ENCODE results near the gene SURF4. TPM values are rescaled to one million over a fixed set of nuclear protein-coding genes. Genes with fewer than 3 reads are reported as not detected.

The SURF4 gene
- total and polyA plus RNA-seq, 2 of the 13 experiments (the other 11 are each of a cell fraction or from before 2014, with no cell fraction given) = 220 to 265 TPM

DNA sequence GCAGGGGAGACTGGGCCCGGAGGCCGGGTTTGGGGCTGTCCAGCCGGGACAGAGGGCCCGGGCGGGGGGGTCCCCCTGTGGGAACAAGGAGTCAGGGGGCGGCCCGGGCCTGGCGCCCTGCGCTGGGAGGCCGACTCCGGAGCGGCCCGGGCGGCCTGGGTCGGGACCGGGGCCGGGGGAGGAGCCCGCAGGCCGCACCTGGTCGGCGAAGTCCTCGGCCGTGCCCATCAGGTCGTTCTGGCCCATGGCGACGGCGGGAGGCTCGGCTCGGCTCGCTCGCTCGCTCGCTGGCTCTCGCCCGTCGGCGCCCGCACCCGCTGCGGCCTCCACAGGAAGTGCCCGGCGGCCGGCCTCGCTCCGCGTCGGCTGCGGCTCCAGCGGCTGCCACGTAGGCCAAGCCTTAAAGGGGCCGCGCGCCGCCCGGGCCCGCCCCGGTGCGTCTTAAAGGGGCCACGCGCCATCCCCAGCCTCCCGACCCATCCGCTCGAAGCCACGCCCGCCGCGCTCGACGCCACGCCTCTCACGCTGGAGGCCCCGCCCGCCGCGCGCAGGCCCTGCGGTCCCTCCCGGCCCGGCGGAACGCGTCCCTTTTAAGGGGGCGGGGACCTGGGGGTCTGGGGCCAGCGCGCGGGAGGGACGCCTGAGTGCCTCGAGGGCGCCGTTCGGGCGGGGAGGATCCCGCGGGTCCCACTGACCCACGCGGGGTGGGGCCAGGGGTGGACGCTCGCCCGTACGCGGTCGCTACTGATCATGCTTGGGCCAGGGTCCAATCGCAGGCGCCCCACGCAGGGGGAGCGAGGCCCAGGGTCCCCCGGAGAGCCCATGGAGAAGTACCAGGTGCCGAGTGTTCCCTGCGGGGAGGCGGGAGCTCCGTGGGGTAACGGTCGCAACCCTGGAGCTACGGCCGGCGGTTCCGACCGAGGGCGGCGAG is at the start of gene SURF4, which contains the start of gene STKLD1 (continued):
- no peak for TF ChIP-seq JARID2 (CRISPR knock-in tag; IDR thresholded peaks at IDR 0.05; ENCODE audit: insufficient replicate concordance)
- 0 out of 2 replicates have a peak, but pooled peaks have one; percentile 10 for TF ChIP-seq TEAD2 (CRISPR knock-in tag; IDR thresholded peaks at IDR 0.05)
- TF ChIP-seq MEIS1 (CRISPR knock-in tag; IDR thresholded peaks at IDR 0.05; ENCODE audit: borderline replicate concordance) = no peak; the same call in 1 of the 2 replicates
- TF ChIP-seq, protein P1, sequence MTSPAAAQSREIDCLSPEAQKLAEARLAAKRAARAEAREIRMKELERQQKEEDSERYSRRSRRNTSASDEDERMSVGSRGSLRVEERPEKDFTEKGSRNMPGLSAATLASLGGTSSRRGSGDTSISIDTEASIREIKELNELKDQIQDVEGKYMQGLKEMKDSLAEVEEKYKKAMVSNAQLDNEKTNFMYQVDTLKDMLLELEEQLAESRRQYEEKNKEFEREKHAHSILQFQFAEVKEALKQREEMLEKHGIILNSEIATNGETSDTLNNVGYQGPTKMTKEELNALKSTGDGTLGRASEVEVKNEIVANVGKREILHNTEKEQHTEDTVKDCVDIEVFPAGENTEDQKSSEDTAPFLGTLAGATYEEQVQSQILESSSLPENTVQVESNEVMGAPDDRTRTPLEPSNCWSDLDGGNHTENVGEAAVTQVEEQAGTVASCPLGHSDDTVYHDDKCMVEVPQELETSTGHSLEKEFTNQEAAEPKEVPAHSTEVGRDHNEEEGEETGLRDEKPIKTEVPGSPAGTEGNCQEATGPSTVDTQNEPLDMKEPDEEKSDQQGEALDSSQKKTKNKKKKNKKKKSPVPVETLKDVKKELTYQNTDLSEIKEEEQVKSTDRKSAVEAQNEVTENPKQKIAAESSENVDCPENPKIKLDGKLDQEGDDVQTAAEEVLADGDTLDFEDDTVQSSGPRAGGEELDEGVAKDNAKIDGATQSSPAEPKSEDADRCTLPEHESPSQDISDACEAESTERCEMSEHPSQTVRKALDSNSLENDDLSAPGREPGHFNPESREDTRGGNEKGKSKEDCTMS (CRISPR knock-in tag; conservative IDR thresholded peaks at IDR 0.05) = no peak
- TF ChIP-seq, protein P2, sequence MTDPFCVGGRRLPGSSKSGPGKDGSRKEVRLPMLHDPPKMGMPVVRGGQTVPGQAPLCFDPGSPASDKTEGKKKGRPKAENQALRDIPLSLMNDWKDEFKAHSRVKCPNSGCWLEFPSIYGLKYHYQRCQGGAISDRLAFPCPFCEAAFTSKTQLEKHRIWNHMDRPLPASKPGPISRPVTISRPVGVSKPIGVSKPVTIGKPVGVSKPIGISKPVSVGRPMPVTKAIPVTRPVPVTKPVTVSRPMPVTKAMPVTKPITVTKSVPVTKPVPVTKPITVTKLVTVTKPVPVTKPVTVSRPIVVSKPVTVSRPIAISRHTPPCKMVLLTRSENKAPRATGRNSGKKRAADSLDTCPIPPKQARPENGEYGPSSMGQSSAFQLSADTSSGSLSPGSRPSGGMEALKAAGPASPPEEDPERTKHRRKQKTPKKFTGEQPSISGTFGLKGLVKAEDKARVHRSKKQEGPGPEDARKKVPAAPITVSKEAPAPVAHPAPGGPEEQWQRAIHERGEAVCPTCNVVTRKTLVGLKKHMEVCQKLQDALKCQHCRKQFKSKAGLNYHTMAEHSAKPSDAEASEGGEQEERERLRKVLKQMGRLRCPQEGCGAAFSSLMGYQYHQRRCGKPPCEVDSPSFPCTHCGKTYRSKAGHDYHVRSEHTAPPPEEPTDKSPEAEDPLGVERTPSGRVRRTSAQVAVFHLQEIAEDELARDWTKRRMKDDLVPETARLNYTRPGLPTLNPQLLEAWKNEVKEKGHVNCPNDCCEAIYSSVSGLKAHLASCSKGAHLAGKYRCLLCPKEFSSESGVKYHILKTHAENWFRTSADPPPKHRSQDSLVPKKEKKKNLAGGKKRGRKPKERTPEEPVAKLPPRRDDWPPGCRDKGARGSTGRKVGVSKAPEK (CRISPR knock-in tag; IDR thresholded peaks at IDR 0.05; ENCODE audit: borderline replicate concordance) = no peak
- no peak for TF ChIP-seq ZFP62 (CRISPR knock-in tag; IDR thresholded peaks at IDR 0.05)
- no peak for TF ChIP-seq U2AF1 (optimal IDR thresholded peaks at IDR 0.05; ENCODE audit: low read depth, low read length)
- no peak for TF ChIP-seq TCF12 (IDR thresholded peaks at IDR 0.05)
- TF ChIP-seq TCF12 (CRISPR knock-in tag; IDR thresholded peaks at IDR 0.05) = 0 out of 2 replicates have a peak, but pooled peaks have one; percentile 6
- TF ChIP-seq KMT2B (CRISPR knock-in tag; IDR thresholded peaks at IDR 0.05) = 0 out of 2 replicates have a peak, but pooled peaks have one; percentile 6
- TF ChIP-seq FOXA1 (IDR thresholded peaks at IDR 0.05) = no peak
- TF ChIP-seq FOXA1 (CRISPR knock-in tag; IDR thresholded peaks at IDR 0.05) = no peak
- TF ChIP-seq RCOR2 (CRISPR knock-in tag; IDR thresholded peaks at IDR 0.05) = no peak
- no peak for TF ChIP-seq ZNF326 (CRISPR knock-in tag; IDR thresholded peaks at IDR 0.05; ENCODE audit: borderline replicate concordance)
- TF ChIP-seq ZNF652 (CRISPR knock-in tag; IDR thresholded peaks at IDR 0.05; ENCODE audit: borderline replicate concordance, low read depth) = no peak
- TF ChIP-seq, protein P3, sequence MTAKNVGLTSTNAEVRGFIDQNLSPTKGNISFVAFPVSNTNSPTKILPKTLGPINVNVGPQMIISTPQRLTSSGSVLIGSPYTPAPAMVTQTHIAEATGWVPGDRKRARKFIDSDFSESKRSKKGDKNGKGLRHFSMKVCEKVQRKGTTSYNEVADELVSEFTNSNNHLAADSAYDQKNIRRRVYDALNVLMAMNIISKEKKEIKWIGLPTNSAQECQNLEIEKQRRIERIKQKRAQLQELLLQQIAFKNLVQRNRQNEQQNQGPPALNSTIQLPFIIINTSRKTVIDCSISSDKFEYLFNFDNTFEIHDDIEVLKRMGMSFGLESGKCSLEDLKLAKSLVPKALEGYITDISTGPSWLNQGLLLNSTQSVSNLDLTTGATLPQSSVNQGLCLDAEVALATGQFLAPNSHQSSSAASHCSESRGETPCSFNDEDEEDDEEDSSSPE (CRISPR knock-in tag; IDR thresholded peaks at IDR 0.05) = peak; percentile 78
- TF ChIP-seq, protein P4, sequence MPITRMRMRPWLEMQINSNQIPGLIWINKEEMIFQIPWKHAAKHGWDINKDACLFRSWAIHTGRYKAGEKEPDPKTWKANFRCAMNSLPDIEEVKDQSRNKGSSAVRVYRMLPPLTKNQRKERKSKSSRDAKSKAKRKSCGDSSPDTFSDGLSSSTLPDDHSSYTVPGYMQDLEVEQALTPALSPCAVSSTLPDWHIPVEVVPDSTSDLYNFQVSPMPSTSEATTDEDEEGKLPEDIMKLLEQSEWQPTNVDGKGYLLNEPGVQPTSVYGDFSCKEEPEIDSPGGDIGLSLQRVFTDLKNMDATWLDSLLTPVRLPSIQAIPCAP (CRISPR knock-in tag; IDR thresholded peaks at IDR 0.05; ENCODE audit: low read depth) = no peak
- TF ChIP-seq THAP8 (CRISPR knock-in tag; IDR thresholded peaks at IDR 0.05; ENCODE audit: borderline replicate concordance) = no peak
- TF ChIP-seq E2F1 (CRISPR knock-in tag; IDR thresholded peaks at IDR 0.05) = peak; percentile 45; the same call in 1 of the 2 replicates
